ENCODE results near the gene SPON2. TPM values are rescaled to one million over a fixed set of nuclear protein-coding genes. Genes with fewer than 3 reads are reported as not detected.
"Not testable (repeated sequence)": the region's sequence is repeated elsewhere in the genome, so short reads cannot be mapped to it uniquely, and the experiment has no call there.

The SPON2 gene
- total RNA-seq, 2 donors from 2014 or later = 15.2 to 18.4 TPM

DNA sequence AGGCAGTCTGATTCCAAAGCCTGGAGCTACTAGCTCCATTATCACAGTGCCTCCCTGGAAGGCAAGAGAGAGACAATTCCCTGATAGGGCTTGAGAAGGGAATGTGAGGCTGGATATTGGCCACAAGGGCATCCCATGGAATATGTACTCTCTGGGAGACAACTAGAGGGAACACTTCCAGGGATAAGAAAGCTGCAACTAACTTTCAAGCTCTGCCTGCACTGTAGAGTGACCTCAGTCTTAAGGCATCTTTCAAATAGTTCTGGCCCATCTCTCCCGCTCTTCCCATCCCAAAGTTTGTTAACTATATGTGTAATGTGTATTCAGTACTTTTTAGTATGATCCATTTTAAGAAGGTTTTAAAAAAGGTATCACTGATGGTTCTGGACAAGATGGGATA is 45.9 kb downstream of the SPON2 start:
- Histone ChIP-seq H3K27me3 (replicated peaks; ENCODE audit: insufficient read depth) (no peaks in the 10 kb centered on the region), H3K4me3 (no peak overlapping the region), H3K9me3 (no peaks in the 10 kb centered on the region), H3K4me1 (ENCODE audit: control insufficient read depth in 1 of 2, low read depth in 2 of 2) (peaks cover 0 to 8% of the 10 kb centered on the region in 2 donors), H3K36me3 (no peaks in the 10 kb centered on the region), H3K27ac (no peak overlapping the region)
- no peak for ATAC-seq (ENCODE audit: insufficient number of reproducible peaks, low FRiP score, low read depth)
- DNase-seq (ENCODE audit: low spot score) = no peak
- TF ChIP-seq, protein P1, sequence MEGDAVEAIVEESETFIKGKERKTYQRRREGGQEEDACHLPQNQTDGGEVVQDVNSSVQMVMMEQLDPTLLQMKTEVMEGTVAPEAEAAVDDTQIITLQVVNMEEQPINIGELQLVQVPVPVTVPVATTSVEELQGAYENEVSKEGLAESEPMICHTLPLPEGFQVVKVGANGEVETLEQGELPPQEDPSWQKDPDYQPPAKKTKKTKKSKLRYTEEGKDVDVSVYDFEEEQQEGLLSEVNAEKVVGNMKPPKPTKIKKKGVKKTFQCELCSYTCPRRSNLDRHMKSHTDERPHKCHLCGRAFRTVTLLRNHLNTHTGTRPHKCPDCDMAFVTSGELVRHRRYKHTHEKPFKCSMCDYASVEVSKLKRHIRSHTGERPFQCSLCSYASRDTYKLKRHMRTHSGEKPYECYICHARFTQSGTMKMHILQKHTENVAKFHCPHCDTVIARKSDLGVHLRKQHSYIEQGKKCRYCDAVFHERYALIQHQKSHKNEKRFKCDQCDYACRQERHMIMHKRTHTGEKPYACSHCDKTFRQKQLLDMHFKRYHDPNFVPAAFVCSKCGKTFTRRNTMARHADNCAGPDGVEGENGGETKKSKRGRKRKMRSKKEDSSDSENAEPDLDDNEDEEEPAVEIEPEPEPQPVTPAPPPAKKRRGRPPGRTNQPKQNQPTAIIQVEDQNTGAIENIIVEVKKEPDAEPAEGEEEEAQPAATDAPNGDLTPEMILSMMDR (IDR thresholded peaks at IDR 0.05) = no peak

DNA sequence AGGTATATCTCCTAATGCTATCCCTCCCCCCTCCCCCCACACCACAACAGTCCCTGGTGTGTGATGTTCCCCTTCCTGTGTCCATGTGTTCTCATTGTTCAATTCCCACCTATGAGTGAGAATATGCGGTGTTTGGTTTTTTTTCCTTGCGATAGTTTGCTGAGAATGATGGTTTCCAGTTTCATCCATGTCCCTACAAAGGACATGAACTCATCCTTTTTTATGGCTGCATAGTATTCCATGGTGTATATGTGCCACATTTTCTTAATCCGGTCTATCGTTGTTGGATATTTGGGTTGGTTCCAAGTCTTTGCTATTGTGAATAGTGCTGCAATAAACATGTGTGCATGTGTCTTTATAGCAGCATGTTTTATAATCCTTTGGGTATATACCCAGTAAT is 46.9 kb downstream of the SPON2 start:
- not testable (repeated sequence) for H3K36me3 ChIP-seq; ATAC-seq (ENCODE audit: insufficient number of reproducible peaks, low FRiP score, low read depth)

DNA sequence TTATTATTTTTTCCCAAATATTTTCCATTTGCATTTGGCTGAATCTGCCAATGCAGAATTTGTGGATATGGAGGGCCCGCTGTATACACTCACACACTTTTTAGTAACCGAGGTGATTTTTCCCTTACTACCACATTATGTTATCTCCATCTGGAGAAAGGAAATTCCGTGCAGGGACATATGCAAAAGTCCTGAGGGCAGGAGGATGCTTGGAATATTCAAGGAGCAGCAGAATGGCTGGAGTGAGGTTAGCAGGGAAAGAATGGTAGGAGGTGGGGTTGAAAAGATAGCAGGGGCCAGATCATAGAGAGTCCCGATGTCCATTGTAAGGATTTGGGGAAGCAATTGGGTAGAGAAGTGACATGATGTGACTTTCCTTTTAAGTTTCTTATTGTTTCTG is 47.6 kb downstream of the SPON2 start:
- TF ChIP-seq, protein P1 (IDR thresholded peaks at IDR 0.05) = no peak
- Histone ChIP-seq H3K27ac (no peak overlapping the region), H3K36me3 (no peaks in the 10 kb centered on the region), H3K27me3 (replicated peaks; ENCODE audit: insufficient read depth) (no peaks in the 10 kb centered on the region), H3K9me3 (no peaks in the 10 kb centered on the region), H3K4me1 (ENCODE audit: control insufficient read depth in 1 of 2, low read depth in 2 of 2) (no peaks in the 10 kb centered on the region), H3K4me3 (no peak overlapping the region)
- no peak for ATAC-seq (ENCODE audit: insufficient number of reproducible peaks, low FRiP score, low read depth)
- no peak for DNase-seq (ENCODE audit: low spot score)

More for the DNA sequence above, 46.9 kb downstream of the SPON2 start:
- H3K9me3 ChIP-seq; DNase-seq (ENCODE audit: low spot score); H3K4me1 ChIP-seq (ENCODE audit: control insufficient read depth in 1 of 2, low read depth in 2 of 2); H3K27ac ChIP-seq; H3K4me3 ChIP-seq; H3K27me3 ChIP-seq (replicated peaks; ENCODE audit: insufficient read depth): not testable (repeated sequence)

DNA sequence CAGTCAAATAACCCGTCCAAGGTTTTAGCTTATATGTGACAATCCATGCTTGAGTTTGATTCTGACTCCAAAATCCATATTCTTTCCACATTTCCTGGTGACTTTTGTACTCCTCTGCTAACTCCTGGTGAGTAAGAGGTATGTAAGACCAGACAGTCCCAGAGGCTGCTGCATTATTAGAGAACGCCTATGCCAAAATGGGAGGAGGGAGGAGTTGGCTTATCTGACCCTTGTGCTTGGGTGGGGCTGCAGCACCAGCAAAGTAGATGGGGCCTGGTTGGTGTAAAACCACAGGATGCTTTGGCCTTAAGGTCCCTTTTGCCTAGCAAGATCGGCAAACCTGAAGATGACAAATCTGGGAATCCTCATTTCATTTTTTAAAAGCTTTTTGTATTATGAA is 49.9 kb downstream of the SPON2 start:
- TF ChIP-seq, protein P1 (IDR thresholded peaks at IDR 0.05) = no peak
- no peak overlapping the region for H3K27ac ChIP-seq
- ATAC-seq (ENCODE audit: insufficient number of reproducible peaks, low FRiP score, low read depth) = no peak
- no peak overlapping the region for H3K4me3 ChIP-seq
- no peak for DNase-seq (ENCODE audit: low spot score)
- no peaks in the 10 kb centered on the region for H3K4me1 ChIP-seq (ENCODE audit: control insufficient read depth in 1 of 2, low read depth in 2 of 2)
- no peaks in the 10 kb centered on the region for H3K9me3 ChIP-seq
- H3K36me3 ChIP-seq = no peaks in the 10 kb centered on the region
- no peaks in the 10 kb centered on the region for H3K27me3 ChIP-seq (replicated peaks; ENCODE audit: insufficient read depth)

Other genes starting within 250 kb of the SPON2 start
- 100 to 1,000 TPM; 111 to 170 TPM for gene GAK, start 240.3 kb downstream of the SPON2 start, total RNA-seq
- gene TMEM175, start 240.1 kb downstream of the SPON2 start, total RNA-seq = 10 to 100 TPM; 26.5 to 39.5 TPM
- 10 to 100 TPM; 18.6 to 24.0 TPM for gene DGKQ, start 199.0 kb downstream of the SPON2 start, total RNA-seq
- gene IDUA, start 185.5 kb downstream of the SPON2 start, total RNA-seq = 10 to 100 TPM; 23.4 to 31.9 TPM
- not detected for gene SLC26A1, start 179.2 kb downstream of the SPON2 start, total RNA-seq
- 10 to 100 TPM; 61.1 to 84.0 TPM for gene FGFRL1, start 161.0 kb downstream of the SPON2 start, total RNA-seq
- gene RNF212, start 59.0 kb downstream of the SPON2 start, total RNA-seq = 1 to 10 TPM; 1.2 to 2.4 TPM
- 100 to 1,000 TPM; 132 to 256 TPM for gene CTBP1, start 76.5 kb upstream of the SPON2 start, total RNA-seq
- gene MAEA, start 117.3 kb upstream of the SPON2 start, total RNA-seq = 10 to 100 TPM; 53.7 to 83.8 TPM
- gene UVSSA, start 174.6 kb upstream of the SPON2 start, total RNA-seq = 10 to 100 TPM; 23.3 to 29.0 TPM
- not detected for gene NKX1-1, start 233.9 kb upstream of the SPON2 start, total RNA-seq

All from thoracic aorta (tissue), 2 donors.